HepG2 (cell line): Measurements from ENCODE around the gene CDRT15. TPM values are rescaled to one million over a fixed set of nuclear protein-coding genes. Genes with fewer than 3 reads are reported as not detected.

Experiments used
- ATAC-seq: fragments of 200-7000 bp; cut with Tn5 transposase; 3 replicates; pipeline ENCODE4 v1.9.1; 2020; ENCODE audit warnings: mild to moderate bottlenecking, moderate library complexity
- BruUV-seq: library from RNA; stranded (reverse); fragments of 400-500 nt; replicated peaks from 2 replicates; lab custom pipeline; 2021; lab: Mats Ljungman, UMichigan
- CTCF ChIA-PET: fragments of 300-600 bp; formaldehyde crosslinking; extraction: SDS; loops from one replicate; lab custom pipeline; 2021; ENCODE audit warnings: low total read pairs, inconsistent platforms, low intra/inter-chr PET ratio; lab: Yijun Ruan, JAX
- POLR2A ChIA-PET: fragments of 350-600 bp; sonication (Branson Sonifier 250); formaldehyde crosslinking; loops from one replicate; lab custom pipeline; 2020; ENCODE audit warnings: antibody characterized with exemption, inconsistent platforms; lab: Yijun Ruan, JAX
- DNase-seq: peaks from one replicate; pipeline ENCODE4 v3.0.0-alpha.2; 2015; ENCODE audit warnings: low spot score
- FAIRE-seq: peaks from 3 replicates; lab custom pipeline; 2011; peaks lifted over from hg19 to GRCh38; lab: Jason Lieb, UNC
- H2AFZ ChIP-seq: one replicate; pipeline ENCODE4 v1.6.1; 2011; ENCODE audit warnings: low read length, inconsistent platforms
- H3K27ac ChIP-seq: fragments of 300-600 bp; 3 replicates; pipeline ENCODE4 v1.8.0; 2011; ENCODE audit warnings: mixed run types, mild to moderate bottlenecking, mixed read lengths, low read length, inconsistent platforms; ENCODE audit not compliant: insufficient read depth; ENCODE audit errors: extremely low read length
- H3K27me3 ChIP-seq, 2 experiments: fragments of 200-600 bp in 1 of 2; 2 replicates in 1 of 2; 3 replicates in 1 of 2; pipeline versions ENCODE4 v1.6.0 to v1.8.0; 2011; ENCODE audit warnings: low read length in 2 of 2, mild to moderate bottlenecking in 2 of 2, moderate library complexity in 2 of 2, inconsistent platforms in 1 of 2; ENCODE audit not compliant: insufficient read depth in 2 of 2, control insufficient read depth in 1 of 2
- H3K36me3 ChIP-seq, 2 experiments: fragments of 200-600 bp in 1 of 2; replicated peaks in 1 of 2; 2 replicates in 1 of 2; 3 replicates in 1 of 2; pipeline versions ENCODE4 v1.5.1 to v1.8.0; 2011; ENCODE audit warnings: low read length in 2 of 2, inconsistent platforms in 1 of 2; ENCODE audit not compliant: insufficient read depth in 2 of 2, control insufficient read depth in 1 of 2
- H3K4me1 ChIP-seq: 2 replicates; pipeline ENCODE4 v1.5.1; 2012; ENCODE audit warnings: low read length, inconsistent platforms; ENCODE audit not compliant: insufficient read depth
- H3K4me2 ChIP-seq: 2 replicates; pipeline ENCODE4 v1.6.0; 2011; ENCODE audit warnings: low read depth, low read length, inconsistent platforms
- H3K4me3 ChIP-seq, 3 experiments: fragments of 200-600 bp in 1 of 3; sonication (generic), shearing (Covaris generic) in 1 of 3; replicated peaks in 1 of 3; 2 replicates each; pipeline ENCODE4 v1.5.1; 2011 to 2016; ENCODE audit warnings: low read length in 3 of 3, inconsistent platforms in 2 of 3, low read depth in 2 of 3, mild to moderate bottlenecking in 2 of 3, control low read depth in 1 of 3, mixed read lengths in 1 of 3; ENCODE audit not compliant: insufficient read depth in 1 of 3
- H3K79me2 ChIP-seq: one replicate; pipeline ENCODE4 v1.6.1; 2011; ENCODE audit warnings: low read length, inconsistent platforms; ENCODE audit not compliant: insufficient read depth
- H3K9ac ChIP-seq: 2 replicates; pipeline ENCODE4 v1.6.0; 2011; ENCODE audit warnings: mild to moderate bottlenecking, low read depth, low read length, inconsistent platforms; ENCODE audit not compliant: insufficient read depth
- H3K9me3 ChIP-seq: 2 replicates; pipeline ENCODE4 v1.5.1; 2012; ENCODE audit warnings: mild to moderate bottlenecking, low read length
- H4K20me1 ChIP-seq: 2 replicates; pipeline ENCODE4 v1.6.0; 2011; ENCODE audit warnings: inconsistent platforms, mild to moderate bottlenecking, low read length, moderate library complexity; ENCODE audit not compliant: insufficient read depth
- RAD21 ChIP-seq: fragments of 450-650 bp; formaldehyde crosslinking; IDR thresholded peaks from 2 replicates; pipeline ENCODE4 v1.5.0; 2020; ENCODE audit warnings: mild to moderate bottlenecking
- SMC3 ChIP-seq: IDR thresholded peaks from 2 replicates; pipeline ENCODE4 v1.6.1; 2011; ENCODE audit warnings: low read length, improper control_type of control experiment
- STAG1 ChIP-seq: sonication (generic); formaldehyde crosslinking; IDR thresholded peaks from 2 replicates; pipeline ENCODE4 v1.4.0; 2020; ENCODE audit warnings: missing genetic modification reagents
- ZNF770 ChIP-seq: sonication (generic); formaldehyde crosslinking; IDR thresholded peaks from 2 replicates; pipeline ENCODE4 v1.5.0; 2020; ENCODE audit warnings: mild to moderate bottlenecking, missing genetic modification reagents
- ZSCAN12 ChIP-seq: sonication (generic); formaldehyde crosslinking; IDR thresholded peaks from 2 replicates; pipeline ENCODE4 v1.9.0; 2021; ENCODE audit warnings: mild to moderate bottlenecking, missing genetic modification reagents
- WGBS: methylation state at CpG from one replicate; pipeline ENCODE4 v1.1.6; 2017; ENCODE audit warnings: low lambda C conversion rate; 5-methylcytosine and 5-hydroxymethylcytosine counted together
- in situ Hi-C: cut with HindIII; loops from 2 replicates; pipeline ENCODE4 v1.10.0; 2017; ENCODE audit warnings: low pct_unique_long_range_greater_than_20kb; ENCODE audit not compliant: extremely low pct_ligation_motif_present
- intact Hi-C: fragments of 100-400 bp; cut with micrococcal nuclease; formaldehyde crosslinking; loops from one replicate; pipeline ENCODE4 v1.10.0; 2022; ENCODE audit not compliant: unreplicated experiment
- polyA plus RNA-seq, 8 experiments: library from polyadenylated mRNA; depleted of rRNA in 3 of 8; stranded (reverse) in 7 of 8; unstranded in 1 of 8; fragments of >200 nt; fragmentation: Illumina TruSeq in 4 of 8; extraction: Trizol in 4 of 8; gene quantifications; 2 replicates each; pipeline versions ENCODE4 v1.2.1 to v1.2.3, GENCODE V29; 2011 to 2016; ENCODE audit warnings: low read depth in 4 of 8, missing spikeins in 1 of 8, mixed read lengths in 1 of 8; ENCODE audit not compliant: insufficient read depth in 1 of 8
- total RNA-seq, 5 experiments: library from RNA; depleted of rRNA; stranded (reverse); fragments of >200 nt; fragmentation: Illumina TruSeq; extraction: Trizol; gene quantifications; 2 replicates each; pipeline ENCODE4 v1.2.3, GENCODE V29; 2016; ENCODE audit warnings: low read depth in 1 of 5
- TF ChIP-seq, protein P1 (sequence below): sonication (generic); formaldehyde crosslinking; IDR thresholded peaks from 2 replicates; pipeline ENCODE4 v1.5.0; 2020; ENCODE audit warnings: mild to moderate bottlenecking, missing genetic modification reagents, moderate library complexity

Gene CDRT15
- total and polyA plus RNA-seq, 2 of the 13 experiments (the other 11 are each of a cell fraction or from before 2014, with no cell fraction given): not detected

DNA sequence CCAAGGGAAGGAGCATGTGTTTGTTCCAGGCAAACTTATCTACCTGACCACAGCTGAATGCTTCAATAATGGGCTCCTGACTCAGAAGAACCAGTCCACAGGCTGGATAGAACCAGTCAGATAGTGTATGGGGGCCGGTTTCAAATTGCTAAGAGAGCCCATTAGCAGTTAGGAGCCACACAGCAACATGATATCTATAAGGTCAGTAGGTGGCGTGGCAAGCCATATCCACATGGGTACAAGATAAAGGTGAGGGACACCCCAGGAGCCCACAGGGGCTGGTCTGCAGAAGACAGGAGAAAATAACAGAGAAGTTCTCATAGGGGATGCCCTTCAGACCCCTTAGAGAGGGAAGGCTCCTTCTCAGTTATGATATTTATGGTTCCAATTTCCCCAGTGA, 31.6 kb upstream of the CDRT15 start:
- H2AFZ ChIP-seq: no peak overlapping the region
- no peak overlapping the region for H3K4me3 ChIP-seq
- peak; percentile 52 for FAIRE-seq
- WGBS: 12% methylated on average over 2 of the region's 2 CpGs
- no peaks in the 10 kb centered on the region for H3K79me2 ChIP-seq
- no peak overlapping the region for H3K4me2 ChIP-seq
- H3K9ac ChIP-seq: no peak overlapping the region
- peak; percentile 50 for DNase-seq
- no peaks in the 10 kb centered on the region for H3K36me3 ChIP-seq
- H3K9me3 ChIP-seq: no peaks in the 10 kb centered on the region
- POLR2A ChIA-PET: interaction anchor here (1.0 to 1.5 kb wide), 2 partner anchors 8 to 32 kb away, joined by 3 to 5 read pairs; partner anchors contain the start of gene HS3ST3B1
- TF ChIP-seq RAD21 (CRISPR knock-in tag) (0 out of 2 replicates have a peak, but pooled peaks have one; percentile 27), SMC3 (peak; percentile 37; the same call in 1 of the 2 replicates), ZNF770 (CRISPR knock-in tag) (no peak), ZSCAN12 (CRISPR knock-in tag) (no peak), STAG1 (CRISPR knock-in tag) (peak; percentile 78)
- TF ChIP-seq, protein P1, sequence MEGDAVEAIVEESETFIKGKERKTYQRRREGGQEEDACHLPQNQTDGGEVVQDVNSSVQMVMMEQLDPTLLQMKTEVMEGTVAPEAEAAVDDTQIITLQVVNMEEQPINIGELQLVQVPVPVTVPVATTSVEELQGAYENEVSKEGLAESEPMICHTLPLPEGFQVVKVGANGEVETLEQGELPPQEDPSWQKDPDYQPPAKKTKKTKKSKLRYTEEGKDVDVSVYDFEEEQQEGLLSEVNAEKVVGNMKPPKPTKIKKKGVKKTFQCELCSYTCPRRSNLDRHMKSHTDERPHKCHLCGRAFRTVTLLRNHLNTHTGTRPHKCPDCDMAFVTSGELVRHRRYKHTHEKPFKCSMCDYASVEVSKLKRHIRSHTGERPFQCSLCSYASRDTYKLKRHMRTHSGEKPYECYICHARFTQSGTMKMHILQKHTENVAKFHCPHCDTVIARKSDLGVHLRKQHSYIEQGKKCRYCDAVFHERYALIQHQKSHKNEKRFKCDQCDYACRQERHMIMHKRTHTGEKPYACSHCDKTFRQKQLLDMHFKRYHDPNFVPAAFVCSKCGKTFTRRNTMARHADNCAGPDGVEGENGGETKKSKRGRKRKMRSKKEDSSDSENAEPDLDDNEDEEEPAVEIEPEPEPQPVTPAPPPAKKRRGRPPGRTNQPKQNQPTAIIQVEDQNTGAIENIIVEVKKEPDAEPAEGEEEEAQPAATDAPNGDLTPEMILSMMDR: peak; percentile 67
- TF ChIP-seq, all 625 proteins: peak for 4
- intact Hi-C loops: no loop called here
- Histone ChIP-seq H3K27ac (no peak overlapping the region), H4K20me1 (no peaks in the 10 kb centered on the region), H3K4me1 (no peaks in the 10 kb centered on the region), H3K27me3 (peaks cover 0 to 23% of the 10 kb centered on the region in 2 experiments; a peak in 3 of 5 replicates)
- ATAC-seq: peak; percentile 89
- in situ Hi-C loops: loop anchor here (25.0 kb wide), 1 partner anchor 669 kb away; no protein-coding TSS in a partner anchor
- no TSS peak for BruUV-seq
- CTCF ChIA-PET: interaction anchor here (0.7 to 1.1 kb wide), 3 partner anchors 34 to 658 kb away, joined by 3 to 5 read pairs (median 4); no protein-coding TSS in a partner anchor
